Suprapubic skin (tissue), 4 donors: ENCODE measurements around the gene HAPSTR1. TPM values are rescaled to one million over a fixed set of nuclear protein-coding genes. Genes with fewer than 3 reads are reported as not detected.

Experiments used
- DNase-seq, 2 donors: peaks; one replicate each; pipeline ENCODE4 v3.0.0-alpha.2; 2019; ENCODE audit warnings: low spot score in 2 of 2
- H3K27ac ChIP-seq: fragments of 200-600 bp; sonication (generic); one replicate; pipeline ENCODE4 v1.5.1; 2019
- H3K27me3 ChIP-seq: fragments of 200-600 bp; sonication (generic); one replicate; pipeline ENCODE4 v1.5.1; 2019
- H3K36me3 ChIP-seq: fragments of 200-600 bp; sonication (generic); one replicate; pipeline ENCODE4 v1.5.1; 2019
- H3K4me1 ChIP-seq: fragments of 200-600 bp; sonication (generic); one replicate; pipeline ENCODE4 v1.5.1; 2019
- H3K4me3 ChIP-seq: fragments of 200-600 bp; sonication (generic); one replicate; pipeline ENCODE4 v1.5.1; 2019; ENCODE audit warnings: mild to moderate bottlenecking
- H3K9me3 ChIP-seq: fragments of 200-600 bp; sonication (generic); one replicate; pipeline ENCODE4 v1.5.1; 2019
- CTCF ChIP-seq, 2 donors: fragments of 200-600 bp in 1 of 2; fragments of 450-650 bp in 1 of 2; sonication (generic) in 1 of 2; IDR thresholded peaks; one replicate each; pipeline ENCODE4 v1.5.1; 2016 to 2019; ENCODE audit warnings: antibody characterized with exemption in 2 of 2, mild to moderate bottlenecking in 1 of 2, moderate library complexity in 1 of 2
- EP300 ChIP-seq: sonication (generic); formaldehyde crosslinking; IDR thresholded peaks from one replicate; pipeline ENCODE4 v1.6.1; 2017; ENCODE audit warnings: antibody characterized with exemption
- POLR2A ChIP-seq, 2 donors: fragments of 450-650 bp; IDR thresholded peaks; one replicate each; pipeline ENCODE4 v1.6.1; 2017; ENCODE audit warnings: antibody characterized with exemption in 2 of 2, mild to moderate bottlenecking in 2 of 2, moderate library complexity in 2 of 2
- POLR2AphosphoS5 ChIP-seq, 3 donors: sonication (generic); formaldehyde crosslinking; IDR thresholded peaks; one replicate each; pipeline ENCODE4 v1.6.1; 2017; ENCODE audit warnings: antibody characterized with exemption in 3 of 3
- whole genome bisulfite sequencing: methylation state at CpG from one replicate; pipeline ENCODE4 v1.1.5; 2018; 5-methylcytosine and 5-hydroxymethylcytosine counted together
- total RNA-seq, 4 donors: library from RNA; depleted of rRNA; stranded (reverse); fragments of >200 nt; gene quantifications; one replicate each; pipeline ENCODE4 v1.1.0, GENCODE V29; 2016

HAPSTR1 gene
- total RNA-seq, 4 donors from 2014 or later = 40.4 to 52.7 (median 47.4) TPM

GRCh38 chr16:9055115-9055514, 36.3 kb upstream of the HAPSTR1 start:
- 100% methylated on average over 2 of the region's 2 CpGs for WGBS
- Histone ChIP-seq H3K36me3 (no peaks in the 10 kb centered on the region), H3K27me3 (no peaks in the 10 kb centered on the region), H3K9me3 (no peaks in the 10 kb centered on the region), H3K4me1 (no peaks in the 10 kb centered on the region), H3K27ac (no peak overlapping the region), H3K4me3 (no peak overlapping the region)
- TF ChIP-seq POLR2A (IDR thresholded peaks at IDR 0.05) (no peak), EP300 (no peak), POLR2AphosphoS5 (IDR thresholded peaks at IDR 0.05) (no peak), CTCF (IDR thresholded peaks at IDR 0.05) (no peak)
- DNase-seq = no peak

GRCh38 chr16:9055661-9056060, 35.8 kb upstream of the HAPSTR1 start:
- H3K27ac ChIP-seq = no peak overlapping the region
- H3K27me3 ChIP-seq = no peaks in the 10 kb centered on the region
- no peaks in the 10 kb centered on the region for H3K9me3 ChIP-seq
- 71% methylated on average over 2 of the region's 2 CpGs for WGBS
- H3K4me1 ChIP-seq = no peaks in the 10 kb centered on the region
- no peak for TF ChIP-seq EP300
- no peak for TF ChIP-seq POLR2AphosphoS5 (IDR thresholded peaks at IDR 0.05)
- no peak for TF ChIP-seq POLR2A (IDR thresholded peaks at IDR 0.05)
- TF ChIP-seq CTCF (IDR thresholded peaks at IDR 0.05) = no peak
- H3K4me3 ChIP-seq = no peak overlapping the region
- H3K36me3 ChIP-seq = no peaks in the 10 kb centered on the region
- DNase-seq = no peak

GRCh38 chr16:9056061-9056460, 35.4 kb upstream of the HAPSTR1 start:
- TF ChIP-seq CTCF (IDR thresholded peaks at IDR 0.05) (no peak), POLR2A (IDR thresholded peaks at IDR 0.05) (no peak), POLR2AphosphoS5 (IDR thresholded peaks at IDR 0.05) (no peak), EP300 (no peak)
- no peak for DNase-seq
- Histone ChIP-seq H3K4me3 (no peak overlapping the region), H3K36me3 (no peaks in the 10 kb centered on the region), H3K4me1 (no peaks in the 10 kb centered on the region), H3K9me3 (no peaks in the 10 kb centered on the region), H3K27ac (no peak overlapping the region), H3K27me3 (no peaks in the 10 kb centered on the region)
- WGBS = 85% methylated on average over 9 of the region's 9 CpGs

GRCh38 chr16:9058211-9058610, 33.2 kb upstream of the HAPSTR1 start:
- 95% methylated on average over 9 of the region's 9 CpGs for WGBS
- no peaks in the 10 kb centered on the region for H3K9me3 ChIP-seq
- no peak for TF ChIP-seq POLR2A (IDR thresholded peaks at IDR 0.05)
- no peak for TF ChIP-seq CTCF (IDR thresholded peaks at IDR 0.05)
- TF ChIP-seq EP300 = no peak
- TF ChIP-seq POLR2AphosphoS5 (IDR thresholded peaks at IDR 0.05) = no peak

GRCh38 chr16:9060225-9060624, 31.2 kb upstream of the HAPSTR1 start:
- Histone ChIP-seq H3K9me3 (no peaks in the 10 kb centered on the region), H3K4me3 (no peak overlapping the region), H3K36me3 (no peaks in the 10 kb centered on the region), H3K27ac (peak overlapping the region; percentile 49), H3K27me3 (no peaks in the 10 kb centered on the region), H3K4me1 (no peaks in the 10 kb centered on the region)
- no peak for DNase-seq
- TF ChIP-seq CTCF (IDR thresholded peaks at IDR 0.05) = no peak
- no peak for TF ChIP-seq POLR2AphosphoS5 (IDR thresholded peaks at IDR 0.05)
- no peak for TF ChIP-seq POLR2A (IDR thresholded peaks at IDR 0.05)
- TF ChIP-seq EP300 = no peak

More at GRCh38 chr16:9058211-9058610, 33.2 kb upstream of the HAPSTR1 start:
- Histone ChIP-seq H3K4me3 (no peak overlapping the region), H3K4me1 (no peaks in the 10 kb centered on the region), H3K36me3 (no peaks in the 10 kb centered on the region), H3K27me3 (no peaks in the 10 kb centered on the region), H3K27ac (no peak overlapping the region)
- no peak for DNase-seq
